Sigmoid colon (tissue), 7 donors: ENCODE results near the gene ARHGAP22. TPM values are rescaled to one million over a fixed set of nuclear protein-coding genes. Genes with fewer than 3 reads are reported as not detected.
A peak's percentile ranks its signal among the peaks of the same experiment; 100 is the strongest.

ENCODE experiments used
- DNase-seq: peaks from one replicate; pipeline ENCODE4 v3.0.0-alpha.2; 2019
- H3K27ac ChIP-seq, 4 donors: fragments of 200-600 bp; sonication (generic); one replicate each; pipeline ENCODE4 v1.5.1; 2016 to 2019; ENCODE audit warnings: mild to moderate bottlenecking in 1 of 4
- H3K27me3 ChIP-seq, 3 donors: fragments of 200-600 bp; sonication (generic); one replicate each; pipeline ENCODE4 v1.5.1; 2019; ENCODE audit warnings: mild to moderate bottlenecking in 1 of 3
- H3K36me3 ChIP-seq, 4 donors: fragments of 200-600 bp; sonication (generic); one replicate each; pipeline ENCODE4 v1.5.1; 2016 to 2019
- H3K4me1 ChIP-seq, 4 donors: fragments of 200-600 bp; sonication (generic); one replicate each; pipeline ENCODE4 v1.5.1; 2017 to 2019
- H3K4me3 ChIP-seq, 4 donors: fragments of 200-600 bp; sonication (generic); one replicate each; pipeline ENCODE4 v1.5.1; 2017 to 2019; ENCODE audit warnings: mild to moderate bottlenecking in 2 of 4, moderate library complexity in 1 of 4
- H3K9me3 ChIP-seq, 4 donors: fragments of 200-600 bp in 3 of 4; sonication (generic) in 3 of 4; one replicate each; pipeline versions ENCODE4 v1.5.1 to v1.6.1; 2013 to 2019
- CTCF ChIP-seq, 4 experiments: fragments of 450-650 bp in 3 of 4; fragments of 200-600 bp in 1 of 4; IDR thresholded peaks; one replicate each; pipeline ENCODE4 v1.5.1; 2016 to 2019; ENCODE audit warnings: antibody characterized with exemption in 4 of 4, mild to moderate bottlenecking in 3 of 4, moderate library complexity in 2 of 4
- EP300 ChIP-seq, 4 donors: sonication (generic); formaldehyde crosslinking; IDR thresholded peaks; one replicate each; pipeline ENCODE4 v1.6.1; 2017; ENCODE audit warnings: antibody characterized with exemption in 4 of 4
- POLR2A ChIP-seq, 2 donors: fragments of 450-650 bp; IDR thresholded peaks; one replicate each; pipeline ENCODE4 v1.6.1; 2016; ENCODE audit warnings: antibody characterized with exemption in 2 of 2, mild to moderate bottlenecking in 2 of 2, moderate library complexity in 2 of 2
- POLR2AphosphoS5 ChIP-seq, 4 donors: sonication (generic); formaldehyde crosslinking; IDR thresholded peaks; one replicate each; pipeline ENCODE4 v1.6.1; 2017; ENCODE audit warnings: antibody characterized with exemption in 4 of 4
- WGBS, 2 donors: extraction: QIAGEN DNeasy Blood & Tissue Kit; methylation state at CpG; one replicate each; pipeline ENCODE4 v1.1.7; 2013; 5-methylcytosine and 5-hydroxymethylcytosine counted together
- intact Hi-C: fragments of 100-400 bp; cut with DNase I; formaldehyde crosslinking; loops from one replicate; pipeline ENCODE4 v1.15.1; 2023
- polyA plus RNA-seq, 3 donors: library from polyadenylated mRNA; stranded (reverse); fragments of 200-250 nt; gene quantifications; one replicate each; pipeline ENCODE4 v1.2.3, GENCODE V29; 2013
- total RNA-seq, 4 donors: library from RNA; depleted of rRNA; stranded (reverse); fragments of >200 nt; gene quantifications; one replicate each; pipeline ENCODE4 v1.1.0, GENCODE V29; 2016
- donor health status: healthy with polysubstance abuse.
- donor health status: Bipolar disorder and iron deficiency.
- donor health status: healthy.

ARHGAP22 gene
- total and polyA plus RNA-seq, 7 donors: 1.2 to 6.4 (median 3.1) TPM

- Histone ChIP-seq H3K4me3 (no peak overlapping the region), H3K27me3 (no peaks in the 10 kb centered on the region), H3K36me3 (no peaks in the 10 kb centered on the region), H3K9me3 (no peaks in the 10 kb centered on the region), H3K27ac (no peak overlapping the region), H3K4me1 (peaks cover 0 to 7% (median 0%) of the 10 kb centered on the region in 4 donors)
- intact Hi-C loops: no loop called here
- 63 to 78% methylated on average over 9 of the region's 9 CpGs for WGBS, 2 donors
- DNase-seq: peak; percentile 57
- TF ChIP-seq CTCF (IDR thresholded peaks at IDR 0.05): no peak
- TF ChIP-seq EP300 (IDR thresholded peaks at IDR 0.05): no peak
- no peak for TF ChIP-seq POLR2A (IDR thresholded peaks at IDR 0.05)
Observed at GRCh38 chr10:48476279-48476982, 128.4 kb downstream of the ARHGAP22 start.

- TF ChIP-seq POLR2AphosphoS5 (IDR thresholded peaks at IDR 0.05) (no peak), CTCF (IDR thresholded peaks at IDR 0.05) (no peak), POLR2A (IDR thresholded peaks at IDR 0.05) (no peak), EP300 (IDR thresholded peaks at IDR 0.05) (no peak)
- Histone ChIP-seq H3K27me3 (no peaks in the 10 kb centered on the region), H3K36me3 (no peaks in the 10 kb centered on the region), H3K4me1 (peaks cover 0 to 5% (median 0%) of the 10 kb centered on the region in 4 donors), H3K4me3 (no peak overlapping the region), H3K9me3 (no peaks in the 10 kb centered on the region), H3K27ac (no peak overlapping the region)
- intact Hi-C loops: no loop called here
- DNase-seq: peak; percentile 50
- 87% methylated on average over 4 of the region's 4 CpGs for WGBS, 2 donors
Observed at GRCh38 chr10:48475943-48476278, 129.0 kb downstream of the ARHGAP22 start.

GRCh38 chr10:48474765-48475365, 130.0 kb downstream of the ARHGAP22 start:
- Histone ChIP-seq H3K4me3 (no peak overlapping the region), H3K27ac (no peak overlapping the region), H3K27me3 (no peaks in the 10 kb centered on the region), H3K36me3 (no peaks in the 10 kb centered on the region), H3K4me1 (peaks cover 0 to 6% (median 3%) of the 10 kb centered on the region in 4 donors), H3K9me3 (no peaks in the 10 kb centered on the region)
- intact Hi-C loops: no loop called here
- no peak for DNase-seq
- TF ChIP-seq POLR2A (IDR thresholded peaks at IDR 0.05) (no peak), POLR2AphosphoS5 (IDR thresholded peaks at IDR 0.05) (no peak), EP300 (IDR thresholded peaks at IDR 0.05) (no peak), CTCF (IDR thresholded peaks at IDR 0.05) (no peak)
- WGBS, 2 donors: 88 to 92% methylated on average over 3 of the region's 3 CpGs

- no peaks in the 10 kb centered on the region for H3K9me3 ChIP-seq
- H3K27me3 ChIP-seq: no peaks in the 10 kb centered on the region
- no peaks in the 10 kb centered on the region for H3K36me3 ChIP-seq
- 58 to 86% methylated on average over 5 of the region's 5 CpGs for WGBS, 2 donors
- TF ChIP-seq POLR2AphosphoS5 (IDR thresholded peaks at IDR 0.05) (no peak), CTCF (IDR thresholded peaks at IDR 0.05) (no peak), POLR2A (IDR thresholded peaks at IDR 0.05) (no peak), EP300 (IDR thresholded peaks at IDR 0.05) (no peak)
- peak; percentile 46 for DNase-seq
- H3K27ac ChIP-seq: no peak overlapping the region
- H3K4me3 ChIP-seq: no peak overlapping the region
- peaks cover 0 to 6% (median 3%) of the 10 kb centered on the region in 4 donors for H3K4me1 ChIP-seq
- intact Hi-C loops: no loop called here
Observed at GRCh38 chr10:48473704-48474103, 131.2 kb downstream of the ARHGAP22 start.
